BLaER1 treated with 17β-estradiol and CSF1 and Interleukin-3, amounts not matched to agents 10 nM and 100 nM (cell line): ENCODE data around the gene GRHL1.

Experiments
- H3K27ac ChIP-seq, 11 experiments: shearing (Covaris generic); formaldehyde crosslinking; 2 replicates each; pipeline ENCODE4 v1.8.1; 2022
- H3K27me3 ChIP-seq, 11 experiments: shearing (Covaris generic); formaldehyde crosslinking; 2 replicates each; pipeline ENCODE4 v1.8.1; 2022
- H3K36me3 ChIP-seq, 11 experiments: shearing (Covaris generic); formaldehyde crosslinking; 2 replicates each; pipeline ENCODE4 v1.8.1; 2022
- H3K4me1 ChIP-seq, 10 experiments: shearing (Covaris generic); formaldehyde crosslinking; 2 replicates each; pipeline ENCODE4 v1.8.1; 2022
- H3K4me2 ChIP-seq, 11 experiments: shearing (Covaris generic); formaldehyde crosslinking; 2 replicates each; pipeline ENCODE4 v1.8.1; 2022
- H3K4me3 ChIP-seq, 10 experiments: shearing (Covaris generic); formaldehyde crosslinking; 2 replicates each; pipeline ENCODE4 v1.8.1; 2022
- H3K9ac ChIP-seq, 11 experiments: shearing (Covaris generic); formaldehyde crosslinking; 2 replicates each; pipeline ENCODE4 v1.8.1; 2022
- H3K9me3 ChIP-seq, 11 experiments: shearing (Covaris generic); formaldehyde crosslinking; replicated peaks in 1 of 11; 2 replicates each; pipeline ENCODE4 v1.8.1; 2022
- H4K20me1 ChIP-seq, 11 experiments: shearing (Covaris generic); formaldehyde crosslinking; 2 replicates each; pipeline ENCODE4 v1.8.1; 2022
- Cebpa-rat ChIP-seq, 11 experiments: shearing (Covaris generic); IDR thresholded peaks; 2 replicates each; pipeline ENCODE4 v1.8.1; 2022

GRHL1 gene, protein sequence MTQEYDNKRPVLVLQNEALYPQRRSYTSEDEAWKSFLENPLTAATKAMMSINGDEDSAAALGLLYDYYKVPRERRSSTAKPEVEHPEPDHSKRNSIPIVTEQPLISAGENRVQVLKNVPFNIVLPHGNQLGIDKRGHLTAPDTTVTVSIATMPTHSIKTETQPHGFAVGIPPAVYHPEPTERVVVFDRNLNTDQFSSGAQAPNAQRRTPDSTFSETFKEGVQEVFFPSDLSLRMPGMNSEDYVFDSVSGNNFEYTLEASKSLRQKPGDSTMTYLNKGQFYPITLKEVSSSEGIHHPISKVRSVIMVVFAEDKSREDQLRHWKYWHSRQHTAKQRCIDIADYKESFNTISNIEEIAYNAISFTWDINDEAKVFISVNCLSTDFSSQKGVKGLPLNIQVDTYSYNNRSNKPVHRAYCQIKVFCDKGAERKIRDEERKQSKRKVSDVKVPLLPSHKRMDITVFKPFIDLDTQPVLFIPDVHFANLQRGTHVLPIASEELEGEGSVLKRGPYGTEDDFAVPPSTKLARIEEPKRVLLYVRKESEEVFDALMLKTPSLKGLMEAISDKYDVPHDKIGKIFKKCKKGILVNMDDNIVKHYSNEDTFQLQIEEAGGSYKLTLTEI

DNA sequence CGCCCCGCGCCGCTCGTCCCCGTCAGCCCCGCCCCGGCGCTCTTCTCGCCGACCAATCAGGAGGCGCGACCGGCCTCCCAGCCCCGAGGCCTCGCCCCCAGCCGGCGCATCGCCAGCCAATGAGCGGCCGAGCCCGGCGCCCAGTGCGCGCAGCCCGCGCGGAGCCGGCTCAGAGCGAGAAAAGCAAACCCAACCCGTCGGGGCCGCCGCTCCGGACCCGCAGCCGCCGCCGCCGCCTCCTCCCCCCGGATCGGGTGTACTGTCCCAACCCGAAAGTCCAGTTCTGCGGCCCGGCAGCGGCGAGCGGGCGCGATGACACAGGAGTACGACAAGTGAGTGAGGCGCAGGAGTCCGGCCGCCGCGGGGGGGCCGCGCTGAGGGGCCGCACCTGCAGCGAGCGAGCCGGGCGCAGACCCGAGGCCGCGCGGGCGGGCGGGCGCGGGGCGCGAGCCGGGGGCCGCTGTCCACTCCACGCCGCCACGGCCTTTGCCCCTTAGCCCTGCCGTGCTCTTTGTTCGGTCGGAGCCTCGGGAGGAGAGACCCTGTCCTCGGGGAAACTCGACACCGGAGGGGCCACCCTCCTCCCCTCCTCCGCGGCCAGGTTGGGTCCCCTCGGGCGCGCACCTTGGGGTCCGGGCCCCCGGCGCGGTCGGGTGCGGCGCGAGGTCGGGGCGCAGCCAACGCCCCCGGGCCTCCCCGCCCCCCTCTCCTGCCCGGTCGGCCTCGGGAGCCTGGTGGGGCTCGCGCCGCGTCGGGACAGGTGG, at the start of gene GRHL1:
GRHL1 (plus strand) TSS at position 172 of the 764 bp plus-strand sequence; CDS start at position 313, 141 bp downstream.
- Histone ChIP-seq H3K4me3 (peak within 1 kb of the TSS; percentile 65 to 82 (median 74)), H4K20me1 (peaks cover 0 to 4% (median 0%) of the 10 kb centered on the region in 11 experiments; a peak in 1 of 22 replicates), H3K27ac (peak within 1 kb of the TSS in 7 of 11 experiments; percentile 11 to 57 (median 37); a peak in 10 of 22 replicates), H3K9ac (peak within 1 kb of the TSS; percentile 58 to 82 (median 73)), H3K27me3 (peaks cover 33 to 52% (median 47%) of the 10 kb centered on the region in 11 experiments), H3K9me3 (no peaks in the 10 kb centered on the region), H3K4me1 (peaks cover 5 to 14% (median 11%) of the 10 kb centered on the region in 10 experiments; a peak in 16 of 20 replicates), H3K36me3 (no peaks in the 10 kb centered on the region), H3K4me2 (peak within 1 kb of the TSS; percentile 90 to 99 (median 96))
- TF ChIP-seq Cebpa-rat (IDR thresholded peaks at IDR 0.05) = no peak

DNA sequence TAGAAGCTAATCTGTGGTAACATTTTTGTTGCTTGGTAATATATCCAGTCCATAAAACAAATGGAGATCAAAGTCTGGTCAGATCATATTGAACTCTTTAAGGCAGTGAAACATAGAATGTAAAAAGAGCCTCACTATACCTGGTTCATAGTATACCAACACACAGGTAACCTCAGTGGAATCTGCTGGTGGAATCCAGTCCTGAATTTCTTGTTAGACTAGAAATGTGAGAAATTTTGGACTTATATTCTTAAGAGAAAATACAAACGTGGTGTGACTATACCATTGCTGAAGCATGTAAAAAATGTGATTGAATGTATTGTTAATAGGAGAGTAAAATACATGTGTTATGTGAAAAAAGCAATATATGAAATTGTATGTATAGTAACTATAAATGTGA, 46.1 kb upstream of the GRHL1 start:
- Histone ChIP-seq H3K4me1 (no peaks in the 10 kb centered on the region), H3K9me3 (no peaks in the 10 kb centered on the region), H3K9ac (no peak overlapping the region), H3K27me3 (no peaks in the 10 kb centered on the region), H3K4me2 (no peak overlapping the region), H3K27ac (no peak overlapping the region), H3K4me3 (no peak overlapping the region), H3K36me3 (peaks cover 8 to 54% (median 20%) of the 10 kb centered on the region in 11 experiments; a peak in 18 of 22 replicates), H4K20me1 (no peaks in the 10 kb centered on the region)
- TF ChIP-seq Cebpa-rat (IDR thresholded peaks at IDR 0.05) = no peak

DNA sequence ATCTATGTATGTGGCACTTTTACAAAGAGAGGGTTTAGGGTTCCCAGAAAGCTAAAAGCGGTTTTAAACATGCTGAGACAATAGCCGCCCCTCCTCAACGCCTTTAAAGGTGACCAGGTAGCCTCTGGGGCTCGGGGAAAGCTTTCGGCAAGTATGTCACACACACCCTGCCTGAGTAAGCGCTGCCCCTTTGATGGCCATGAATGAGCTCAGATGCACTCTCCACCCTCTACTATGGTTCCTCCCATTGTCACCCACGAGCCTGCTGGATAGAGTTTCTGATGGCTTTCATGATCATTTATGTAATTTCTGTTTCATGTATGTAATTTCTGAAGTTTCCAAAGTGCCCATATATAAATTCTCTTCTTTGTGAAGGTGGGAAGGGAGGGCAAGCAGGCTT, 44.1 kb upstream of the GRHL1 start:
- H3K4me1 ChIP-seq = no peaks in the 10 kb centered on the region
- no peaks in the 10 kb centered on the region for H3K9me3 ChIP-seq
- no peak overlapping the region for H3K9ac ChIP-seq
- H3K27ac ChIP-seq = no peak overlapping the region
- H4K20me1 ChIP-seq = no peaks in the 10 kb centered on the region
- peaks cover 10 to 73% (median 31%) of the 10 kb centered on the region in 11 experiments; a peak in 21 of 22 replicates for H3K36me3 ChIP-seq
- no peak overlapping the region for H3K4me3 ChIP-seq
- no peaks in the 10 kb centered on the region for H3K27me3 ChIP-seq
- H3K4me2 ChIP-seq = no peak overlapping the region
- TF ChIP-seq Cebpa-rat (IDR thresholded peaks at IDR 0.05) = no peak

DNA sequence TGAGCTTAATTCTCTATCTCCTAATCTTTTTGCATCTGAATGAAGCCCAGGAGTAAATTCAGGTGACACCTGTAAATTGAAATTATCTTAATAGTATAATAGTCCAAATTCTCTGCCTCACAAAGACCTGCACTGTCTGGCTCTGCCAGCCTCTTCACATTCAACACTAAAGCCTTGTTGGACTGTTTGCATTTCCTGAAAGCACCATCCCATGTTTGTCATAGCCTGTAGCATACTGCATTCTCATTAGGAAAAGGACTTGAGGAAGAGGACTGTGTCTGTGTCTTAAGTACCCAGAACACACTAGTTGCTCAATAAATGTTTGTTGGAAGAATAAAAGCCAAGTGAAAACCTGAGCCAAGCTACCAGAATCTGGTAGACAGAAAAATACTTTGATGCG, 42.9 kb upstream of the GRHL1 start:
- Histone ChIP-seq H3K4me3 (no peak overlapping the region), H4K20me1 (no peaks in the 10 kb centered on the region), H3K9me3 (no peaks in the 10 kb centered on the region), H3K36me3 (peaks cover 22 to 86% (median 44%) of the 10 kb centered on the region in 11 experiments; a peak in 21 of 22 replicates), H3K9ac (no peak overlapping the region), H3K4me1 (no peaks in the 10 kb centered on the region), H3K4me2 (no peak overlapping the region), H3K27ac (no peak overlapping the region), H3K27me3 (no peaks in the 10 kb centered on the region)
- TF ChIP-seq Cebpa-rat (IDR thresholded peaks at IDR 0.05) = no peak

DNA sequence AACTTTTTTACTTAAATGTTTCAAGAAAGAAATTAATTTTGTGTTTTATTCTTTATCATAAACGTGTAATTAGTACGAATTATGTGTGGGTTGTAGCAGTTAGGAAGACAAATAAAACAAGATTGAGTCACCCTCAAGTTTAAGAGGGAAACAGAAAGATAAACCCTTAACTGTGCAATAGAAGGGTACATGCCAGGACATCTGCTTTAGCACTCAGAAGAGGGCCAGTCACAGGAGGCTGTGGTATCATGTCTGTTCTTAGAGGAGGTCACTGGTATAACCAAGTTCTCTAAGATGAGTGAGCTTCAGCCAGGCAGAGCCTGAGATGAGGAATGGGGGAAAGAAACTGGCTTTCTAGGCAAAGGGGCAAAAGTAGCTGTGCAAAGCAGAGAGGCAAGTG, 42.4 kb upstream of the GRHL1 start:
- H4K20me1 ChIP-seq = no peaks in the 10 kb centered on the region

DNA sequence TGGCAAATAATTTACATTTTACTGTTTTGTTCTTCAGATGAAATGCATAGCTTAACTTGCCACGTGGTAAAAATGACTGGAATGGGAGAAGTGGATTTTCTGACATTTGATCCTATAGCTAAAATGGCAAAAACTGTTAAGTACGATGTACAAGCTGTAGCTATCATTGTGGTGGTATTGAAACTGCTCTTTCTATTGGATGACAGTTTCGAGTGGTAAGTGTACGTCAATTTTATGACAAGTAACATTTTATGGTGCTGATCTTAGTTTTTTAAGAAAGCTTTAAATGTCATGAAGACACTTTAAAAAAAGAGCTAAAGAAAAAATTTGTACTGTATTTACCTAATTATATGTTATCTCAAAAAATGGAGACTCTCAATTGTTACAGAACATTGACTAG, 40.8 kb upstream of the GRHL1 start:
- H3K9me3 ChIP-seq = no peaks in the 10 kb centered on the region
- no peaks in the 10 kb centered on the region for H3K27me3 ChIP-seq
- no peak for TF ChIP-seq Cebpa-rat (IDR thresholded peaks at IDR 0.05)
- no peak overlapping the region for H3K27ac ChIP-seq
- H4K20me1 ChIP-seq = no peaks in the 10 kb centered on the region
- H3K4me1 ChIP-seq = no peaks in the 10 kb centered on the region
- peaks cover 32 to 89% (median 56%) of the 10 kb centered on the region in 11 experiments for H3K36me3 ChIP-seq
- H3K4me2 ChIP-seq = no peak overlapping the region
- H3K9ac ChIP-seq = no peak overlapping the region
- no peak overlapping the region for H3K4me3 ChIP-seq

More for the DNA sequence above, 42.4 kb upstream of the GRHL1 start:
- peaks cover 26 to 89% (median 48%) of the 10 kb centered on the region in 11 experiments for H3K36me3 ChIP-seq
- no peaks in the 10 kb centered on the region for H3K27me3 ChIP-seq
- H3K4me2 ChIP-seq = no peak overlapping the region
- H3K4me3 ChIP-seq = no peak overlapping the region
- H3K27ac ChIP-seq = no peak overlapping the region
- TF ChIP-seq Cebpa-rat (IDR thresholded peaks at IDR 0.05) = no peak
- H3K9me3 ChIP-seq = no peaks in the 10 kb centered on the region
- no peak overlapping the region for H3K9ac ChIP-seq
- H3K4me1 ChIP-seq = no peaks in the 10 kb centered on the region

DNA sequence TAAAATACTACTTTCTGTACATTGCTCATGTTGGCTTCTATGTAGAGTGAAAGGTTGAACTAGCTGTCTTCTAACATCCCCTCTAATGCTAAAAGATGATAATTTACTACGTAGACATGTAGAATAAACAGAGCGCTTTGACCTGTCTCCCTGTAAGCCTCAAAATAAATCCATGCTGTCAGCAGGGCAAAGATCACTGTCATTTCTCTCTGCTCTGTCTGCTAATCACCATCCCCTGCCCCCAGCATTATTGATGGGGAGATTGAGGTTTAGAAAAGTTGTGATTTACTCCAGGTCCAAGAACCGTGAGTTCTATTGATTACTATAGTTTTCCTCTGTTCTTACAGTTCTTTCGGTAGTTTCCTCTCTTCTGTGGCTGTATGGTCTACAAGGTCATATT, 39.0 kb upstream of the GRHL1 start:
- Histone ChIP-seq H3K4me2 (no peak overlapping the region), H3K4me3 (no peak overlapping the region), H3K27me3 (no peaks in the 10 kb centered on the region), H3K9me3 (no peaks in the 10 kb centered on the region), H4K20me1 (no peaks in the 10 kb centered on the region), H3K4me1 (no peaks in the 10 kb centered on the region), H3K9ac (no peak overlapping the region), H3K36me3 (peaks cover 35 to 92% (median 55%) of the 10 kb centered on the region in 11 experiments), H3K27ac (no peak overlapping the region)
- no peak for TF ChIP-seq Cebpa-rat (IDR thresholded peaks at IDR 0.05)

DNA sequence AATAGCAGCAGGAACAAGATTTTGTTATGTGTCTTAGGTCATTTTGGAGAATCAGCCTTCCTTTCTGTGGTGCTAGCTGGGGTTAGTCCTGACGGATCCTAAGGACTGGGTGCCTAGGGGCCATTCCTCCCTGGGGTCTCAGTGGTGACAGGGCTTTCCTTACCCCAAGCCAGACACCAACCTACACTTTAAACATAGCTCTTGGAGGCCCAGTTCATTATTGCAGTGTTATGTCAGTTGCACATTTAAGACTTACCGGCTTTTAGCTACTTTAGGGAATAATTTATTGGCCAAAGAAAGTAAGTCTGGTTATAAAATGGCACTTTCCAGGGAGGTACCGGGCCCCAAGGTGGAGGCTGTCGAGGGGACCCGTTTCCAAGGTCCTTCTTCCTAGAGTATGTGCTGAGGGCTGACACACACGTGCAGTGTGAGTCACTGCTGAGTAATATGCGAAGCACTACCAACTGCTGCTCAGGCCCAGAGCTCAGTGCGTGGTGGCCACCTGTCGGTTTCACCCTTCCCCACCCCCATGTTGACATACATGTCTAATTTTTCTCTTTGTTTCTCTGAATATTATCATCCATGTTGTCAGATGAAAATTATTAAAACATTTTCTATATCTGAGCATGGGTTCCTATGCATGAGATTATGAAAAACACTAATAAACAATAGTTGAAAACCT, 37.0 kb upstream of the GRHL1 start:
- Histone ChIP-seq H3K27ac (no peak overlapping the region), H3K4me2 (no peak overlapping the region), H3K36me3 (peaks cover 37 to 87% (median 64%) of the 10 kb centered on the region in 11 experiments), H3K27me3 (no peaks in the 10 kb centered on the region), H3K4me3 (no peak overlapping the region), H3K9me3 (no peaks in the 10 kb centered on the region), H4K20me1 (no peaks in the 10 kb centered on the region), H3K4me1 (0 out of 20 replicates have a peak, but pooled peaks cover 0 to 4% (median 0%) of the 10 kb centered on the region in 10 experiments), H3K9ac (no peak overlapping the region)
- TF ChIP-seq Cebpa-rat (IDR thresholded peaks at IDR 0.05) = no peak
